Embryonic facial prominence (tissue), 1 donor: ENCODE results near the gene JUN.

Source experiments
- DNase-seq: peaks from one replicate; pipeline ENCODE4 v3.0.0-alpha.2; 2016; ENCODE audit errors: extremely low spot score

JUN gene

GRCh38 chr1:58762806-58763205 is 21.0 kb downstream of the JUN start:
- DNase-seq, result no peak

DNA sequence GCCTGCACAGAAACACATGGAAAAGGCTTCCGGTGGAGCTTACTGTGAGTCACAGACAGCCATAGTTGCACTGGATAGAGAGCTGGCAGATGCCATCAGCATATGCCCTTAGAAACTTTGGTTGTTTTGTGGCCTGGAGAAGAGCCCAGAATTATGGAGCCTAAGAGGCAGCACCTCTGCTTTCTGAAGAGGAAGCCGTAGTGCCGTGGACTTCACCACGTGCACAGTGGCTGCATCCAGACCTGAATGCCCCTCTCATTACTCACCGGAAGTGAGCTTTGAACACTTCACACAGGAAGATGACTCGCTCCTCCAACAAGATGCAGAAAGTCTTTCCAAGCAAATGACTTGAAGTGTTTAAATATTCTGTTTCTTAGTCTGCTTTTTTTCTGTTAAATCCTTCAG is 28.4 kb downstream of the JUN start:
- no peak for DNase-seq

- DNase-seq, result no peak
Measured at GRCh38 chr1:58754683-58755467, 29.0 kb downstream of the JUN start.

DNA sequence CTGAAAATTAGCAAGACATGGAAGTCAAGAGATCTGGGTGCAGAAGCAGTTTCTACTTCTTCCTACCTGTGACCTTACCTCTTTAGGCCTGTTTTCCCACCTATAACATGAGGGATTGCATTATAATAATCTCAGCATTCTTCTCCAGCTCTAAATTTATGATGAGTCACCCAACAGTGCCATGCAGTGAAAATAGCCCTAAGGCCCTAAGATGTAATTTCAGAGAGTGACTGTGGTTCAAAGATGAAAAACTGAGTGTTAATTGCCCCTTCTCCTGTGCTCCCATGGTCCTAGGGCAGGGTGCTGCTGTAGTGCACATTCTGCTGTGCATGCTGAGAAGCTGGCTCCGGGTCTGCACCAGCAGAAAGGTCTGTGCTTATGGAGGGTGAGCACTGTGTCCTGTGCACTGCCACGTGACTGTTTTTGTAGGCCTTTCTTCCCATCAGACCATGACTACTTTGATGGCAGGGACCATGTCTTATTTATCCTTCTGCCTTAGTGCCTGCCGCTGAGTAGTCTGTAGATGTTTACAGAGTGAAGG is 29.7 kb downstream of the JUN start:
- no peak for DNase-seq

GRCh38 chr1:58753431-58753866 is 30.4 kb downstream of the JUN start:
- no peak for DNase-seq

- no peak for DNase-seq
Measured at GRCh38 chr1:58749646-58750045, 34.2 kb downstream of the JUN start.

GRCh38 chr1:58748666-58749065 is 35.2 kb downstream of the JUN start:
- DNase-seq, result no peak

DNA sequence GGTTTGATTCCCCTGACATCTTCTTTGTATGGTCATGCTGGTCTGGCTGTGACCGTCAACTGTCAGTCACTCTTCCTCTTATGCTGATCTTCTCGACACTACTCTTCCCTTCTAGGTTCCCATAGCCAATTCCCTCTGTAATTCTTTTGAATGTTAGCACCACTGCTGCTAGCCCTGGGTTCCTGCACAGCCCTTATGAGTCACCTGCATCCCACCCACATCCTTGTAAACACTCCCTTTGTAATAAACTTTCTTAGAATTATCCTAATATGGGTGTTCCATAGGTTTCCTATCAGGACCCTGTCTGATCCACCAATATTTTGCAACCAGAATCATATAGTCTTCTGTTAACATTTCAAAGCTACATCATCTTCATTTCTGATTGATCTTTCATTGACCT is 37.1 kb downstream of the JUN start:
- no peak for DNase-seq

GRCh38 chr1:58746182-58746581 is 37.7 kb downstream of the JUN start:
- no peak for DNase-seq

- DNase-seq, result no peak
Measured at GRCh38 chr1:58745666-58746065, 38.2 kb downstream of the JUN start.

DNA sequence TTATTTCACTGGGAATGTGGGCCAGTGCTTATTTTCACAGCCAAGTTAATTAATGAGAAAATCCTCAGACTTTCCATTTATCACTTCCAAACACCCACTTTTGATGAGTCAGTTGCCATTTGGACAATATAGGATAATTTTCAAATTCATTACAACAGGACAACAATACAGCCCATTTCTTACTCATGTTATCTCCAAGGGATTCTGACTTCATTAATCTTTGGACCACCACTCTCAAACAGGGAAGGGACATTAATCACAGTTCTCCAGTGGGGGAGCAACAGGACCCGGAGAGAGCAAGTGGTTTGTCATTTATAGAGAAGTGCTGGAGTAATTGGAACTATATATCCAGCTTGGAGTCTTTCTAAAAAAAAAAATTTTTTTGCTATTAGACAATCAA is 38.7 kb downstream of the JUN start:
- no peak for DNase-seq

DNA sequence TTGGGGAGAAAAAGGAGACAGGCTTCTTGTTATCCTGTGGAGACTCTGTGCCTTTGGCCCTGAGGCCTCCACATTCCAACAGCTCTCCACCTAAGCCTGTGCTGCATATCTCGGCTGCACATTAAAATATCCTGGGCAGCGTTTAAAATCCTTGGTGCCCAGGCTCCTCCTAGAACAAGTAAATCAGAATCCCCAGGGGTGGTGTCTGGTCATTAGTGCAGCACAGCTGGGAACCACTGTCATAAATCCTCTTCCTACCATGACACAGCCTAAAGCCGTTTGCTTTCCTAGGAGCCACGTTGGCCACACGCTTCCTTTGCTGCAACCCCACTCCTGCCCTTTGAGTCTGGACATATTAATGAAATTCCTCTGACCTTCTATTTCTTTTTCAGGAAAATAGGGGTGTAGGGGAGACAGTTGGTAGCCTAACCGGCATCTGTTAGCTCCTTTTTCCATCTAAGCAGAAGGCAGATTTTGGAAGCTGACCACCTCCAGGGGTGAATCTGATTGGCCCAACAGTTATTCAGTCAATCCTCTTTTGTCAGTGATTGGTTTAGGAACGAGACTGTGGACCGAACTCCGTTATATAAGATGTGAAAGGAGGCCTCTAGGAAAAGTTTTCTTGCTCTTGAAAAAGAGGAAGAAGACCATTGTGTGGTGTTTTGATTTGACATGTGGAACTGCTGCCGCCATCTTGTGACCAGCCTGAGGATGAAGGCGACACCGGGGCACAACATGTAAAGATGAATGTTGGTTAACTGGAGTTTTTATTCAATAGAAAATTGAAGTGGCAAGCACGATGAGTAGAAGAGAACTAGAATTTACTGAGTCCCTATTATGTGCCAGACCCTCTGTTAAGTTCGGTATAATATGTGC is 41.9 kb downstream of the JUN start:
- DNase-seq, result no peak

DNA sequence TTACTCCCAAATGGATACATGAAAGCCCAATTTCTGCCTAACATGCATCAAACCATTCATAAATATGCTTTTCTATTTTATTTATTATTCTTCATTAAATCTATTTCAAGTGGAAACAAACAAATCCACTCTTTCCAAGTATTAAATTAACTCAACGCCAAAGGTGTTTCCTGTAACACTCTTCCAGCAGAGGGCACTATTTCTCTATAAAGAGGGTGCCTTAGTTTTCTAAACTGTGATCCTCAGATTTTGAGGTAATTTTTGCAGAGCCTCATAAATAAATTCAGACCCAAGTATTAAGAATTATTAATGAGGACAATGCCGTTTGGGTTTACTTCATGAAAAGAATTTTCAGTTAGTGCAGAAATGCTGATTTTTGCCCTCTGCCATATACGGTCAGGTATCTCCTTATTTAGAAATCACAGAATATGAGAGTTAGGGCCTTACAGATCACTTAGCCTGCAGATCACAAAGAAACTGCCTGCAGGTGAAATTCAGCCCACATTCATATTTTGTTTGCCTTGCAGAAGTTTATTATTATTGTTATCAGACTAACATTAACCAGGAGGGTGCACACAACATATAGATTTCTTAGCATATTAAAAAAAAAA is 43.9 kb downstream of the JUN start:
- DNase-seq, result peak; percentile 60

DNA sequence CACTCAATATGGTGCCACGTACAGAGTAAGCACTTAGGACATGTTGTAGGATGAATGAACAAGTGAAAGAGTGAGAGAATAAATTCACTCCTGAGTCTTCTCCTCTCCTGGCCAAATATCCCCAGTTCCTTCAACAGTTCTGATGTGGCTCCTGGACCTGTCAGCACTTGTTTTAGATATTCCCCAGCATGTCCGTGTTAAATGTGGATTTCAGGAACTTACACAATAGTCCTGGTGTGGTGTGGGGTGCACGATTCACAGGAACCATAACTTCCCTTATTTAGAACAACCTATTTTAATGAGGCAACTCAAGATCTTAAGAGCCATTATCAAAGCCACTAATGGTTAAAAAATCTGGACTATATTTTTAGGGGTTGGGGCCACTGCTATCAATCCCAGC is 45.0 kb downstream of the JUN start:
- DNase-seq, result no peak

GRCh38 chr1:58735586-58735985 is 48.3 kb downstream of the JUN start:
- no peak for DNase-seq

DNA sequence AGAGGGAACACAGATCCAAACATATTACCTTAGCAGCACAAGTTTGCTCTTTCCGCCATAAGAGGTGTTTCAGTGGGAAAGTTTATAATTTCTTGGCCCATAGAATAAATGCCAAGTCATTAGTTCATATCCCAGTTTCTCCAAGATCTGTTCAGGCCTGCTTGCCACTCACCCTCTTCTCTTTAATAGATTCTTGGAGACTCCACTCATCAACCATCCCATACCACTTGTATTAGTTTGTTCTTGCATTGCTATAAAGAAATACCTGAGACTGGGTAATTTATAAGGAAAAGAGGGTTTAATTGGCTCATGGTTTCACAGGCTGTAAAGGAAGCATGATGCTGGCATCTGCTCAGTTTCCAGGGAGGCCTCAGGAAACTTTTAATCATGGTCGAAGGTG is 49.2 kb downstream of the JUN start:
- no peak for DNase-seq

DNA sequence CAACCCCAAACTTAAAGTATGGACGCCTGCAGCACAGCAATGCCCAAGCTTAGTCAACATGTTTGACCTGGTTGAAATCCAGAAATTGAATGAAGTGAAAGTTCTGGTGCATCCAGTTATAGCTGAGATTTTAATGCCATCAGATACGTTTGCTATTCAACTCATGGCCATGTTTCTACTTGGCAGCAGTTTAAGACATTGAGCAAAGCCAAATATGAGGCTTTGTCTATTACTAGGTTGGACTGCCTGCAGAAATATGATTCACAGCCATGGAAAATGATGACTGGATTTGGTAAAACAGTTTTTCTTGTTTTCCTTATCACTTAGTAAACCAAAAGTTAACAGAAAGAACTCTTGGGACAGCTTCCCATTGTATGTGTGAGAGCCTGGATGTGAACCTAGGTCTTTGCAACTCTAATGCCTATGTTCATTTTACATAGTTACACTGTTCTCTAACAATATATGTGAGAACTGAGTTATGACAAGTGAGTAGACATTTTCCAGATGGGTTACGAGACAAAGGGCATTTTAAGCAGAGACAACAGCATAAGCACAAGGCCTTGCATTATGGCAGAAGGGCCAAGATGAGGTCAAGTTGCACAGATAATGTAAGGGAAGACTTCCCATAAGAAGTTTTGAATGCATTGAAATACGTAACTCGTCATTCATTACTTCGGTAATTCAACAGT is 51.6 kb downstream of the JUN start:
- no peak for DNase-seq
